ENCODE data around the gene MUC5B.

Gene MUC5B

DNA sequence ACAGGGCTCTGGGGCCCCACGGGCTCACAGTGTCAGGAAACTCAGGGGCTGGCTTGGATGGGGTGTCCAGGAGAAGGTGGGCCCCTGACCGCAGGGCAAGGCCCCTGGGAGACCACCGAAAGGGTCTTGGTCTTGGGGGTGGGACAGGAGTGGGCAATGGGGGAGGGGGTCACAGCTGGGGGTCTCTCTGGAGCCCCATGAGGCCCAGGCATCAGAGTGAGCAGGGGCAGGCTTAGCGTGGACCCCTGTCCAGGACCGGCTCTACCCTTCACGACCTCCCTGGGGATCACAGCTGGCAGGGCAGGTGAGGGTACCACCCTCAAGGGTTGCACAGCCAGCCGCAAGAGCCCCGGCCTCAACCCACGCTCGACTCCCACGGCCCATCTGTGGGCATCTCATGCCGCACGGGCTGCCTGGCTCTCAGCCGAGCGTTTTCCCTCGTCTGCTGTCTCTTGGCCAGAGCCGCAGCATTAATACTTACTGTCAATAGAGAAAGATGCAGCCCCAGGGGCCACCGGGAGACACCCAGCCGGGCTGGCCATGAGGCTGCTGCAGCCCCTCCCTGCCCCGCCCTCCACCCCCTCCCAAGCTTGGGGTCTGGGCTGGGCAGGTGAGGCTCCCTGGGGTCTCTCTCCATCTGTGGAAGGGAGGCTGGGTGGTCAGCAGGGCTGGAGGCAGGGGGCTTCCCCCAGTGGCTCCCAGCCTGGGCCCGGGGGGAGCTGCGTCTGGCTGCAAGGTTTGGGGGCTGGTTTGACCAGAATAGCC is 662 bp downstream of the MUC5B start:
- H3K27ac ChIP-seq = no peak overlapping the region
- no peak for TF ChIP-seq ZFX (IDR thresholded peaks at IDR 0.05; ENCODE audit: borderline replicate concordance)
- TF ChIP-seq, protein P1, sequence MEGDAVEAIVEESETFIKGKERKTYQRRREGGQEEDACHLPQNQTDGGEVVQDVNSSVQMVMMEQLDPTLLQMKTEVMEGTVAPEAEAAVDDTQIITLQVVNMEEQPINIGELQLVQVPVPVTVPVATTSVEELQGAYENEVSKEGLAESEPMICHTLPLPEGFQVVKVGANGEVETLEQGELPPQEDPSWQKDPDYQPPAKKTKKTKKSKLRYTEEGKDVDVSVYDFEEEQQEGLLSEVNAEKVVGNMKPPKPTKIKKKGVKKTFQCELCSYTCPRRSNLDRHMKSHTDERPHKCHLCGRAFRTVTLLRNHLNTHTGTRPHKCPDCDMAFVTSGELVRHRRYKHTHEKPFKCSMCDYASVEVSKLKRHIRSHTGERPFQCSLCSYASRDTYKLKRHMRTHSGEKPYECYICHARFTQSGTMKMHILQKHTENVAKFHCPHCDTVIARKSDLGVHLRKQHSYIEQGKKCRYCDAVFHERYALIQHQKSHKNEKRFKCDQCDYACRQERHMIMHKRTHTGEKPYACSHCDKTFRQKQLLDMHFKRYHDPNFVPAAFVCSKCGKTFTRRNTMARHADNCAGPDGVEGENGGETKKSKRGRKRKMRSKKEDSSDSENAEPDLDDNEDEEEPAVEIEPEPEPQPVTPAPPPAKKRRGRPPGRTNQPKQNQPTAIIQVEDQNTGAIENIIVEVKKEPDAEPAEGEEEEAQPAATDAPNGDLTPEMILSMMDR (IDR thresholded peaks at IDR 0.05) = no peak

DNA sequence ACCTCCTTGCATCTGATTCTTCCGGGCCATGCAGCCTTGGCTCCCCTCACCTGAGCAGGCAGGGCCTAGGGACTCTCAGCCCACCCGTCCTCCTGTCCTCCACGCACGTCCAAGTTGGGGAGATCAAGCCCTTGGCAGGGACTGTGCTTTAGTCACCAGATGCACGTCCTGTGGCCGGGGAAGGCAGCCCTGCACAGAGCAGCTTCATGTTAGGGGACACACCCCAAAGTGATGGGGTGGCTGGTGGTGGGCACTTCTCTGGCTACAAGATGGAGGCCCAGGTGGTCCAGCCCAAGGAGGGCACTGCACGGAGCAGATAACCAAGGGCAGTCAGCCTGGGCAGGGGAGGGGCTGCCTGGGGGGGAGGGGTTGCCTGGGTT is 1.2 kb downstream of the MUC5B start:
- no peak for TF ChIP-seq ZFX (IDR thresholded peaks at IDR 0.05; ENCODE audit: borderline replicate concordance)
- TF ChIP-seq, protein P1 (IDR thresholded peaks at IDR 0.05) = no peak
- H3K27ac ChIP-seq = no peak overlapping the region

DNA sequence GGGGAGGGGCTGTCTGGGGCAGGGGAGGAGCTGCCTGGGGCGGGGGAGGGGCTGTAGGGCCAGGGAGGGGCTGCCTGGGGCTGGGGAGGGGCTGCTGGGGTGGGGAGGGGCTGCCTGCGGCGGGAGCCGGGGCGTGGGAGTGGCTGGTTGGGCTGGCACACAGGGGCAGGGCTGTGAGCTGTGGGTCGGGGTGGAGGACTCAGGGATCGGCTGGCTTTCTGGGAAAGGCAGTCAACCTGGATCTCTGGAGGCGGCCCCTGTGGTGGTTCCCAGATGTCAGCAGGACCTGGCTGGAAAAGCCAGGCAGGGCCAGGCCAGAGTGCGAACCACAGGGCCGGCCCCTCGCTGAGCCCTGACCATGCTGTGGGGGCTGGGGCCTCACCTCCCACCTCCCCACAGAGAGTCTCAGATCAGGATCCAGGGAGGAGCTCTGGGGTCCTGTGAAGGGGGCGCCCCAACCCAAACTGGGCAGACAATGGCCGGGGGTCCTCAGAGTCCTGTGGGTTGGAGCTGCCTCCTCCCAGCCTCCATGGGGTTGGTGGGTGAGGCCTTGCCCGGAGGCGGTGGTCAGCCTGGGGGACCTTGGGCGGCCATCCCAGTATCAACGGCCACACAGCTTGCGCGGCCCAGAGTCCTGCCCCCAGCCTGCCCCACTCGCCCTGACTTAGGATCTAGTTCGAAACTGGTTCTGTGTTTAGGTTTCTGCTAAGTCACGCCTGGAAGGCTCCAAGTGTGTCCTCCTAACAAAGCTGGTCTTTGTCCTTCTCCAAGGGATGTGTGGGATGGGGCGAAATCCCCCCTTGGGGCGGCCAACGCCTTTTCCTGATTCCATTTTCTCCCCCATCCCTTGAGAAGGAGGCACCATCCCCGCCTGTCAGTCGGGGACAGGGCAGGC is 1.9 kb downstream of the MUC5B start:
- H3K27ac ChIP-seq = no peak overlapping the region
- TF ChIP-seq, protein P1 (IDR thresholded peaks at IDR 0.05) = no peak
- no peak for TF ChIP-seq ZFX (IDR thresholded peaks at IDR 0.05; ENCODE audit: borderline replicate concordance)

DNA sequence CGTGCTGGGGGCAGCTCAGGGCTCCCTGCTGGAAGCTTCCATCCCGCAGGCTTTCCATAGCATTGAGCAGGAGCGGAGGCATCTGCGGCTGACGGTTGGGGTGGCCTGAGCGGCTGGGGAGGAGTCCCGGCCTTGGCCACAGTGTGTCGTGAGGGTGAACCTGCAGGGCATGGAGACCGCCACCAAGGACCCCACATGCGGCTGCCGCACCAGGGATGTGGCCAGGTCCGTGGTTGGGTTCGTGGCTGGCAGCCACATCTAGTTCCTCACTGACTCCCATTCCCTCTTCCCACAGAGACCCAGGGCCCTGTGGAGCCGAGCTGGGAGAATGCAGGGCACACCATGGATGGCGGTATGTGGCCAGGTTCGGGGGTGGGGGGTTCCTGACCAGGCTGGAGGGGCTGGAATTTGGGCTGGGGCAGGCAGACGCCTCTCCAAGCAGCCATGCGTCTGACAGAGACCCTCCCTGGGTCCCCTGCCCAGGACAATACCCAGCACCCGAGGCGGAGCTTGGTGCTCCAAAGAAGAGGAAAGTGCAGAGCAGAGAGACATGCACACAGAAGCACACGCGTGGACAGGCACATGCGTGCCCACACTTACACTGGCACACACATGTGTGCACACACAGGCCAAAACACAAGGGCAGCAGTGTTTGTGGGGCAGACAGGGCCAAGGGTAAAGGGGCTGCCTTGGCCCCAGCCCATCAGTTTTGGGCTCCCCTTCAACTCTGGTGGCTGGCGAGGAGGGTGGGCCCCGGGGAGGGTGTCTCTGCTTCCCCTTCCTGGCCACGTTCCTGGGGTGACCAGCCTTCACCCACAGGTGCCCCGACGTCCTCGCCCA is 2.7 kb downstream of the MUC5B start:
- no peak overlapping the region for H3K27ac ChIP-seq
- TF ChIP-seq, protein P1 (IDR thresholded peaks at IDR 0.05) = no peak
- TF ChIP-seq ZFX (IDR thresholded peaks at IDR 0.05; ENCODE audit: borderline replicate concordance) = no peak

DNA sequence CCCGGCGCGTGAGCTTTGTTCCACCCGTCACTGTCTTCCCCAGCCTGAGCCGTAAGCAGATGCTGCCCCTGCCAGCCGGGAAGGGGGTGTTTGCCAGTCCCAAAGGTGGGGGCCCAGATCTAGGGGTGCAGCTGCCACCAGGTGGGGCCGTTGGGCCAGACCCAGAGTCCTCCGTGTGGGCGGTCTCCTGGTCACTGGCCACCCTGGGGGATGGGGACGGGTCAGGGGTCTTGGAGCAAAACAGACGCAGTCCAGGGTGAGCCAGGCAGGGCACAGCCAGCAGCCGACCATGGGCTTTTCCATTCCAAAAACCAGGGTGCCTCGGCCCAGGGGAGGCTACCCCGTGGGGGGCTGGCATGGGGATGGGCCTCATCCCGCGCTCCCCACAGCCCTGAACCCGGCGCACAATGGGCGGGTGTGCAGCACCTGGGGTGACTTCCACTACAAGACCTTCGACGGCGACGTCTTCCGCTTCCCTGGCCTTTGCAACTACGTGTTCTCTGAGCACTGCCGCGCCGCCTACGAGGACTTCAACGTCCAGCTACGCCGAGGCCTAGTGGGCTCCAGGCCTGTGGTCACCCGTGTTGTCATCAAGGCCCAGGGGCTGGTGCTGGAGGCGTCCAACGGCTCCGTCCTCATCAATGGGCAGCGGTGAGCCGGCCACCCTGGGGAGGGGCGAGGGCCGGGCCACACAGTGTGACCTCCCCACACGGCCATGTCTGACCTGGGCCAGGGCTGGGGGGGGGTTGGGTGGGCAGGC is 3.5 kb downstream of the MUC5B start:
- TF ChIP-seq, protein P1 (IDR thresholded peaks at IDR 0.05) = no peak
- TF ChIP-seq ZFX (IDR thresholded peaks at IDR 0.05; ENCODE audit: borderline replicate concordance) = no peak

DNA sequence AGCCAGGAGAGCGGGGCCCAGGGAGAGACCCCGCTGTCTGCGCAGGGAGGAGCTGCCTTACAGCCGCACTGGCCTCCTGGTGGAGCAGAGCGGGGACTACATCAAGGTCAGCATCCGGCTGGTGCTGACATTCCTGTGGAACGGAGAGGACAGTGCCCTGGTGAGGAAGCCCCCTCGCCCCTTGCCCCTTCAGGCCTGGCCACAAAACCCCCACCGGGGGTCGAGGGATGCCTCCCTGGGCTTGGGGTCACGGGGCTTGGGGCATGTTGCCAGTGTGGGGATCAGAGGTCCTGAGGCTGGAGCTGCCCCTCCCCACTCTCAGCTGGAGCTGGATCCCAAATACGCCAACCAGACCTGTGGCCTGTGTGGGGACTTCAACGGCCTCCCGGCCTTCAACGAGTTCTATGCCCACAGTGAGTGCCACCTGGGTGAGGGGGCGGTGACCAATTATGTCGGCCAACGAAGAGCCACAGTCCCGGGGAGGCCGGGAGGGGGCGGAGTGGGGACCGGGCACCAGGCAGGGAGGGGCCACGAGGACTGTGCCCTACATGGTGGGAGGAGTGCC is 4.2 kb downstream of the MUC5B start:
- no peak overlapping the region for H3K27ac ChIP-seq
- TF ChIP-seq, protein P1 (IDR thresholded peaks at IDR 0.05) = peak; percentile 51
- no peak for TF ChIP-seq ZFX (IDR thresholded peaks at IDR 0.05; ENCODE audit: borderline replicate concordance)

More for the DNA sequence above, 3.5 kb downstream of the MUC5B start:
- no peak overlapping the region for H3K27ac ChIP-seq
